GM13977 (cell line): ENCODE results near the gene NTSR1.

Experiments used
- DNase-seq: peaks from one replicate; pipeline ENCODE4 v3.0.0; 2012; ENCODE audit warnings: low spot score
- in situ Hi-C: fragments of 300-500 bp; cut with MboI; formaldehyde crosslinking; loops from one replicate; pipeline ENCODE4 v1.12.0; 2022; ENCODE audit warnings: low sequenced_read_pairs, low pct_unique_long_range_greater_than_20kb, mixed read lengths, inconsistent platforms; ENCODE audit not compliant: unreplicated experiment
- TF ChIP-seq, protein P1 (sequence below): IDR thresholded peaks from 2 replicates; pipeline ENCODE4 v1.5.1; 2012; ENCODE audit warnings: mild to moderate bottlenecking, control low read depth; ENCODE audit not compliant: insufficient read depth; ENCODE audit errors: extremely low read depth, missing control alignments

NTSR1 gene

DNA sequence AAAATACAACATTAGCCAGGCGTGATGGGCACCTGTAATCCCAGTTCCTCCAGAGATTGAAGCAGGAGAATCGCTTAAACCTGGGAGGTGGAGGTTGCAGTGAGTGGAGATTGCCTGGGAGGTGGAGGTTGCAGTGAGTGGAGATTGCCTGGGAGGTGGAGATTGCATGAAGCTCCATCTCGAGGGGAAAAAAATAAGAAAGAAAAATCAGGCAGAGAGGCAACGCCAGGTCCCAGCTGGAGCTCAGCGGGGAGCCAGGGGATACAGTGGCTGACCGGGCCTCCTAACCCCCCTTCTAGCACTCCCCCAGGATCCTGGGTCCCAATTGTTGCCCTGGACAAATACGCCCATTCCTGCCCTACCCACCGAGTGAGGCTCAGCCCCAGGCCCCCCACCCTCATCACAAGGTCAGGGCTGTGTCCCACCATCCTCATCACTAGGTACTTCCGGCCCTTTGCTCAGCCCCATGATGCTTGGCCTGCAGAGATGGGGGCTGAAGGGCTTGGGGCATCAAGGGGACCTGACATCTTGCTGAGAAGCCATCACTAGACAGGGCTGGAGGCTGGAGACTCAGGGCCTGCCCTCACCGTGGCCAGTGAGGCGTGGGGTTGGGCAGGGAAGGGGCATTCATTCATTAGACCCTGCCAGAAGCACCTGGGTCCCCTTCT lies 97.9 kb downstream of the NTSR1 start:
- in situ Hi-C loops, result no loop called here
- no peak for DNase-seq
- TF ChIP-seq, protein P1, sequence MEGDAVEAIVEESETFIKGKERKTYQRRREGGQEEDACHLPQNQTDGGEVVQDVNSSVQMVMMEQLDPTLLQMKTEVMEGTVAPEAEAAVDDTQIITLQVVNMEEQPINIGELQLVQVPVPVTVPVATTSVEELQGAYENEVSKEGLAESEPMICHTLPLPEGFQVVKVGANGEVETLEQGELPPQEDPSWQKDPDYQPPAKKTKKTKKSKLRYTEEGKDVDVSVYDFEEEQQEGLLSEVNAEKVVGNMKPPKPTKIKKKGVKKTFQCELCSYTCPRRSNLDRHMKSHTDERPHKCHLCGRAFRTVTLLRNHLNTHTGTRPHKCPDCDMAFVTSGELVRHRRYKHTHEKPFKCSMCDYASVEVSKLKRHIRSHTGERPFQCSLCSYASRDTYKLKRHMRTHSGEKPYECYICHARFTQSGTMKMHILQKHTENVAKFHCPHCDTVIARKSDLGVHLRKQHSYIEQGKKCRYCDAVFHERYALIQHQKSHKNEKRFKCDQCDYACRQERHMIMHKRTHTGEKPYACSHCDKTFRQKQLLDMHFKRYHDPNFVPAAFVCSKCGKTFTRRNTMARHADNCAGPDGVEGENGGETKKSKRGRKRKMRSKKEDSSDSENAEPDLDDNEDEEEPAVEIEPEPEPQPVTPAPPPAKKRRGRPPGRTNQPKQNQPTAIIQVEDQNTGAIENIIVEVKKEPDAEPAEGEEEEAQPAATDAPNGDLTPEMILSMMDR, result no peak

DNA sequence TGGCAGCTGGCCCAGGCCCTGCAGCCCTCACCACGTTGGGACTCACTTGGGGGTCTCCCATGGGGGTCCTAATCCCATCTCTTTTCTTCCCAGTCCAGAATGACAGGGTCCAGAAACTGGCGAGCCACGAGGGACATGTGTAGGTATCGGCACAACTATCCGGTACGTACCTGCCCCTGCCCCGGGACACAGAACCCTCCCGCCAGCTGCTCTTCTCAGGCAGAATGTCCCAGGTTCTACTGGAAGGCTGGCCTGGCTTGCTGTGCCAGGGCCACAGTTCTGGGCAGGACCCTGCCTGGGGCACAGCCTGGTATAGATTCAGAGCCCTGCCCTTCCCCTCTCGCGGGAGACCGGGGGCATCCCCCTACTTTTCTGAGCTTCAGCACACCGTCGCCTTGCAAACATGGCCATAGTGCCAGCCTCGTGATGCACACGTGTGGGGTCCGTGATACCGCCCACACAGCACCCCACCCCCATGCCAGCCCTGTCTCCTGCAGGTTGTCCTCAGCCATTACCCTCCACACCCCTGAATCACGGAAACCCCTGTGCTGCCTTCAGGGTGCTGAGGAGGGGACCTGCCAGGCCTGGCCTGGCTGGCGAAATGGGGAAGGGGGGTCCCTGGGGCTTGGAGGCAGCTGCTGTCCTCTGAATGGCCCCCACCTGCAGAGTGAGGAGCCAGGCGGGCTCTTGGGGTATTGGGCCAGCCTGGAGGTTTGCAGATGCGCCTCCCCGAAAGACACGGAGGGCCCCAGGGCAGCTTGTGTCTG lies 99.0 kb downstream of the NTSR1 start:
- no peak for DNase-seq
- in situ Hi-C loops, result no loop called here
- TF ChIP-seq, protein P1, result no peak

DNA sequence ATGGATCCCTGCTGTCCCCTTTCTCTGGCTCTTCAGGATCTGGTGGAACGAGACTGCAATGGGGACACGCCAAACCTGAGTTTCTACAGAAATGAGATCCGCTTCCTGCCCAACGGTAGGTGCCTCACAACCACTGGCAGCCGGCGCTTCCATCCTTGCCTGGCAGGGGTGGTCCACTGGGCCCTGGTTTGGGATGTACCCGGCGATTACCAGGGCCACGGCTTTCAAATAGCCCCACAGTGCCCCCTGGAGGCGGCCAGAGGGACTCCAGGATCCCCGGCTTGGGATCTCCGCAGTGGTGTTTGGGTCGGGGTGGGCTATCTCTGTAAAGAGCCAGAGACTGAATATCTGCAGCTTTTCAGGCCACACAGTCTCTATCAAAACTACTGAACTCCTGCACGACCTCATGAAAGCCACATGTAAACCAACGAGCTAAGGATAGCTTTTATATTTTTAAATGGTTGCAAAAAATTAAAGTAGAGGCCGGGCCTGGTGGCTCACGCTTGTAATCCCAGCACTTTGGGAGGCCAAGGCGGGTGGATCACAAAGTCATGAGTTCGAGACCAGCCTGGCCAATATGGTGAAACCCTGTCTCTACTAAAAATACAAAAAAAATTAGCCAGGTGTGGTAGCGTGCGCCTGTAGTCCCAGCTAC lies 99.7 kb downstream of the NTSR1 start:
- in situ Hi-C loops, result no loop called here
- TF ChIP-seq, protein P1, result peak; percentile 87
- DNase-seq, result peak; percentile 86

DNA sequence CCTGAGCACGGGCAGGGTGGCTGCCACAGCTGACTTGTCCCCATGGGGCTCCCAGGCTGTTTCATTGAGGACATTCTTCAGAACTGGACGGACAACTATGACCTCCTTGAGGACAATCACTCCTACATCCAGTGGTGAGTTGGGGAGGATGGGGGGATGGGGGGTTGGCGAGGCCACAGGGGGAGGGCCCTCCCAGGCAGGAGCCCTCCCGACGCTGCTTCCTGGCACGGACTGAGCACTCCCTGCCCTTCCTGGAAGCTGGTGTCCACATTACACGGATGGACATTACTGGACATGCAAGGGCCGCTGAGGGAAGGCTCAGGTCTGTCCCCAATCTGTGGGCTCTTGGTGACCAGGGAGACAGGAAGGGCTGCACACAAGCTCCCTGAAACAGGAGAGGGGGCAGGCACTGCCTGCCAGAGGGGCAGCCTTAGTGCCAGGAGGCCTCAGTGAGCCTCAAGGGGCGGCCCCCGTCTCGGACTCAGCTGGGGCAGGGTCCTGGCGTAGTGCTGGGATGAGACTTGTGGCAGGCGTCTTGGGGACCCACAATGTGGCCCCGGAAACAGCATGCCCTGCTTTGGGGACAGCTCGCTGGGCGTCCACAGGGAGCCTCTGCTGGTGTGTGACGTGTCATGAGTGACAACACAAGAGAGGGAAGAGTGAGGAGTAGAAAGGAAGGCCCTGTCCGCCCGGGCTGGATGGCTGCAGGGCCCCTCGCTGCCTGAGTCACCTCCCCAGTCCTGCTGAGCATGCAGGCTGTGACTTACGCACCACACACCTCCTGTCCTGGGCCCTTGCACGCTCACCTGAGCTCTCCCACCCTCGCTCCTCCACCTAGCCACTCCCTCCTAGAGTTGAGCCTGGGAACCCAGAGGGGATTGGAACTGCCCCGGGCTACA lies 101.1 kb downstream of the NTSR1 start:
- in situ Hi-C loops, result no loop called here
- TF ChIP-seq, protein P1, result no peak
- DNase-seq, result no peak

DNA sequence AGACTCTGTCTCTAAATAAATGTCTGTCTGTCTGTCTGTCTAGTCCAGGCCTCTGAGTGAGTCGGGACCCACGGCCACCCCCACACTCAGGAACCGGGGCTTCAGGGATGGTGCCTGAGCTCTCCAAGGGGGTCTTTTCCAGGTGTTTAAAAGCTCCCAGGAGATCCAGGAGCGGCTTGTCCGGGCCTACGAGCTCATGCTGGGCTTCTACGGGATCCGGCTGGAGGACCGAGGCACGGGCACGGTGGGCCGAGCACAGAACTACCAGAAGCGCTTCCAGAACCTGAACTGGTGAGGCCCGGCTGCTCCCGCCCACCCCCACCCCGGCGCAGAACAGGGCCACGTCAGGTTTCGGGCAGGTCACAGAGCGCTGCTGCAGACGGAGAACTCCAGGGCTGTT lies 102.7 kb downstream of the NTSR1 start:
- no peak for DNase-seq
- in situ Hi-C loops, result no loop called here
- TF ChIP-seq, protein P1, result no peak

DNA sequence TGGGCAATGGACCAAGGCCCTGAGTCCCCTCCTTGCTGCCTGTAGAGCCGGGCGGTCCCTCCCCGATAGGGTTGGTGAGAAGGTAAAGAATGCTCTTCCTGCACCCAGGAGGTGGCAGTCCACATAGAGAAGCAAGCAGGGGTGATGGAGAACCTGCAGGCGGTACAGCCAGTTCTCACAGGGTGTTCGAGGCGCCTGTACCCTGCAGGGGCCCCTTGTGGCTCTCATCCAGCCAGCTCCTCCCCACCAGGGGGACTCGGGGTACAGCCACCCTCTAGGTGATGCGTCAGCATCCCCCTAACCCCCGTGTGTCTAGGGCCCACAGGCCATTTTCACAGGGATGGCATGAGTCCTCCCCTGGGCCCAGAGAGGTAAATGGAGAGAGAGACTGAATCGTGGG lies 103.1 kb downstream of the NTSR1 start:
- TF ChIP-seq, protein P1, result no peak
- no peak for DNase-seq
- in situ Hi-C loops, result no loop called here
